Measurements from ENCODE around the gene UGT1A3.
A peak's percentile ranks its signal among the peaks of the same experiment; 100 is the strongest.
"Not testable (repeated sequence)": the region's sequence is repeated elsewhere in the genome, so short reads cannot be mapped to it uniquely, and the experiment has no call there.

The UGT1A3 gene

GRCh38 chr2:233693963-233694362 is 34.9 kb upstream of the UGT1A3 start:
- TF ChIP-seq, protein P1, sequence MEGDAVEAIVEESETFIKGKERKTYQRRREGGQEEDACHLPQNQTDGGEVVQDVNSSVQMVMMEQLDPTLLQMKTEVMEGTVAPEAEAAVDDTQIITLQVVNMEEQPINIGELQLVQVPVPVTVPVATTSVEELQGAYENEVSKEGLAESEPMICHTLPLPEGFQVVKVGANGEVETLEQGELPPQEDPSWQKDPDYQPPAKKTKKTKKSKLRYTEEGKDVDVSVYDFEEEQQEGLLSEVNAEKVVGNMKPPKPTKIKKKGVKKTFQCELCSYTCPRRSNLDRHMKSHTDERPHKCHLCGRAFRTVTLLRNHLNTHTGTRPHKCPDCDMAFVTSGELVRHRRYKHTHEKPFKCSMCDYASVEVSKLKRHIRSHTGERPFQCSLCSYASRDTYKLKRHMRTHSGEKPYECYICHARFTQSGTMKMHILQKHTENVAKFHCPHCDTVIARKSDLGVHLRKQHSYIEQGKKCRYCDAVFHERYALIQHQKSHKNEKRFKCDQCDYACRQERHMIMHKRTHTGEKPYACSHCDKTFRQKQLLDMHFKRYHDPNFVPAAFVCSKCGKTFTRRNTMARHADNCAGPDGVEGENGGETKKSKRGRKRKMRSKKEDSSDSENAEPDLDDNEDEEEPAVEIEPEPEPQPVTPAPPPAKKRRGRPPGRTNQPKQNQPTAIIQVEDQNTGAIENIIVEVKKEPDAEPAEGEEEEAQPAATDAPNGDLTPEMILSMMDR (IDR thresholded peaks at IDR 0.05; ENCODE audit: low read length, missing control alignments), result no peak
- DNase-seq (ENCODE audit: low read depth), result no peak
- H3K4me3 ChIP-seq (replicated peaks; ENCODE audit: low read depth, low read length), result no peak overlapping the region

- TF ChIP-seq, protein P1 (IDR thresholded peaks at IDR 0.05; ENCODE audit: low read length, missing control alignments), result no peak
- no peak overlapping the region for H3K4me3 ChIP-seq (replicated peaks; ENCODE audit: low read depth, low read length)
- no peak for DNase-seq (ENCODE audit: low read depth)
These were observed 30.1 kb upstream of the UGT1A3 start for GRCh38 chr2:233698740-233699139.

DNA sequence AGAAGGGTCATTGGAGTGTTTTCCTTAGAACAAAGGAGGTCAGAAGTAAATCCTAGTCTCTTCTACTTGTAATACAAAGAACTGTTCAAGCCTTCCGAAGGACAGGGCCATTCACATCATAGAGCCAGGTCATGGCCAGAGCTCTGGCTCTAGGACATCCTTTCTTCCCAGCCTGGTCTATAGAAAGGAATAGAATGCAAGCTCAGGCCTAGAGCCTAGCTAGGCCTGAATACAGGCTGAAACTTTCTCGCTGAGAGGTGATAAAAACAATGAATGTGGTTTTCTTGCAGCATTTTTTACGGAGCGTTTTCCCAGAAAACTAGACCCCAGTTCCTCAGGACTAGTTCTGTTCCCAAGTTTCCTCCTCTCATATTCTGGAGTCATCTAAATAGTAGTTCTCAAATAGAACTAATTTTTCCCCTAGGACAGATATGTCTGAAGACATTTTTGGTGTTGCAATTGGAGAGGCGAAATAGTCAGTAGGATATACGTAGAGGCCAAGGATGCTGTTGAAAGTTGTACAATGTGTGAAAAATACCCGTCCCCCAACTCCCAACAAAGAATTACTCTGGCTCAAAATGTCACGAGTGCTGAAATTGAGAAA is 29.3 kb upstream of the UGT1A3 start:
- no peak overlapping the region for H3K4me3 ChIP-seq (replicated peaks; ENCODE audit: low read depth, low read length)
- TF ChIP-seq, protein P1 (IDR thresholded peaks at IDR 0.05; ENCODE audit: low read length, missing control alignments), result no peak
- peak; percentile 79 for DNase-seq (ENCODE audit: low read depth)

GRCh38 chr2:233700028-233700635 is 28.7 kb upstream of the UGT1A3 start:
- H3K4me3 ChIP-seq (replicated peaks; ENCODE audit: low read depth, low read length), result no peak overlapping the region
- TF ChIP-seq, protein P1 (IDR thresholded peaks at IDR 0.05; ENCODE audit: low read length, missing control alignments), result no peak
- DNase-seq (ENCODE audit: low read depth), result peak; percentile 98

GRCh38 chr2:233700842-233701241 is 28.0 kb upstream of the UGT1A3 start:
- not testable (repeated sequence) for H3K4me3 ChIP-seq (replicated peaks; ENCODE audit: low read depth, low read length); DNase-seq (ENCODE audit: low read depth)

DNA sequence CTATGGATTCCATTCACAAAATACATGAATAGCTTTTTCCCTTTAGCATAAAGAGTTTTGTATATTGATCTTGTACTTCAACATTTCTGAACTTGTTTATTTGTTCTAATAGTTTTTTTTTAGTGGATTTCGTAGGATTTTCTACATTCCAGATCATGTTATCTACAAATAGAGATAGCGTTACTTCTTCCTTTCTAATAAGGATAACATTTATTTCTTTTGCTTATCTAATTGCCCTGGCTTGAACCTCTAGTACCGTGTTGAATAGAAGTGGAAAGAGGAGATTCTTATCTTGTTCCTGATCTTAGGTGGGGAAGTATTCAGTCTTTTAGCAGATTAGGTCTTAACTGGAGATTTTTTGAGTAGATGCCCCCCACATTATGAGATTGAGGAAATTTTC is 26.6 kb upstream of the UGT1A3 start:
- no peak overlapping the region for H3K4me3 ChIP-seq (replicated peaks; ENCODE audit: low read depth, low read length)
- TF ChIP-seq, protein P1 (IDR thresholded peaks at IDR 0.05; ENCODE audit: low read length, missing control alignments), result no peak
- DNase-seq (ENCODE audit: low read depth), result no peak

GRCh38 chr2:233705911-233706506 is 22.8 kb upstream of the UGT1A3 start:
- H3K4me3 ChIP-seq (replicated peaks; ENCODE audit: low read depth, low read length), result no peak overlapping the region
- TF ChIP-seq, protein P1 (IDR thresholded peaks at IDR 0.05; ENCODE audit: low read length, missing control alignments), result no peak
- DNase-seq (ENCODE audit: low read depth), result peak; percentile 53

All from fibroblast of pulmonary artery (primary cell).